ENCODE data around the gene RAD23B.
A peak's percentile ranks its signal among the peaks of the same experiment; 100 is the strongest.

RAD23B gene

DNA sequence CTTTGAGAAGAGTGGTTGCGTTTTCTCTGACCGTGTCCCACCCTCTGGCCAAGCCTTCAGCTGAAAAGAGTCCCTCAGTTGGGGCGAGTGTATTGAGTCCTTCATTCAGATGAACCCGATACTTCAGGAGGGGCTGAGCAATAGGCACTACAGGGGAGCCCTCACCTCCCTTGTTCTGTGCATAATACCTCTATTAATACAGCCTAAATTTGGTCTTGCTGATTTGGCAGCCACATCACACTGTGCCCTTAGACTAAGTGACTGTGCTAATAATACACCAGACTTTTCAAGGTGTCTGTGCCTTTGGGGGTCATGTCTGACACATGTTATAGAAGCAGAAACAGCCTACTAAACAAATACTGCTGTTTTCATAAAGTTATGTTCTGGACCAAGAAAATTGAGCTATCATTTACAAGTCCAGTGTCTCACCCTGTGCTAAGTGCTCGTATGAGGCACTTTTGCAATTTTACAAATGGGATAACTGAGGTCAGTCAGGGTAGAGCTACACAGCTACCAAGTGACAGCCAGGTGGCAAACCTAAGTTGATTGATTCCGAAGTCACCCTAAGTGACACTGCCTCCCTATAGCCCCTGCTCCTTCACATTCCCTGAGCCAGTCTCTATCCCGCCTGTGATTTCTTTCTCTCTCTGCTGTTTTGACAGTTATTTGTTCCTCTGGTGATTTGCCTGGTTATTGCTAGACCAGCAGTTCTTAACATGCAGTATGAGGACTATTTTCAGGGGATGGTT is 56.0 kb downstream of the RAD23B start:
- DNase-seq (ENCODE audit: low read depth) = no peak
- TF ChIP-seq, protein P1, sequence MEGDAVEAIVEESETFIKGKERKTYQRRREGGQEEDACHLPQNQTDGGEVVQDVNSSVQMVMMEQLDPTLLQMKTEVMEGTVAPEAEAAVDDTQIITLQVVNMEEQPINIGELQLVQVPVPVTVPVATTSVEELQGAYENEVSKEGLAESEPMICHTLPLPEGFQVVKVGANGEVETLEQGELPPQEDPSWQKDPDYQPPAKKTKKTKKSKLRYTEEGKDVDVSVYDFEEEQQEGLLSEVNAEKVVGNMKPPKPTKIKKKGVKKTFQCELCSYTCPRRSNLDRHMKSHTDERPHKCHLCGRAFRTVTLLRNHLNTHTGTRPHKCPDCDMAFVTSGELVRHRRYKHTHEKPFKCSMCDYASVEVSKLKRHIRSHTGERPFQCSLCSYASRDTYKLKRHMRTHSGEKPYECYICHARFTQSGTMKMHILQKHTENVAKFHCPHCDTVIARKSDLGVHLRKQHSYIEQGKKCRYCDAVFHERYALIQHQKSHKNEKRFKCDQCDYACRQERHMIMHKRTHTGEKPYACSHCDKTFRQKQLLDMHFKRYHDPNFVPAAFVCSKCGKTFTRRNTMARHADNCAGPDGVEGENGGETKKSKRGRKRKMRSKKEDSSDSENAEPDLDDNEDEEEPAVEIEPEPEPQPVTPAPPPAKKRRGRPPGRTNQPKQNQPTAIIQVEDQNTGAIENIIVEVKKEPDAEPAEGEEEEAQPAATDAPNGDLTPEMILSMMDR (conservative IDR thresholded peaks at IDR 0.05; ENCODE audit: low read depth, low read length) = no peak
- no peak overlapping the region for H3K4me3 ChIP-seq (ENCODE audit: low read length)

DNA sequence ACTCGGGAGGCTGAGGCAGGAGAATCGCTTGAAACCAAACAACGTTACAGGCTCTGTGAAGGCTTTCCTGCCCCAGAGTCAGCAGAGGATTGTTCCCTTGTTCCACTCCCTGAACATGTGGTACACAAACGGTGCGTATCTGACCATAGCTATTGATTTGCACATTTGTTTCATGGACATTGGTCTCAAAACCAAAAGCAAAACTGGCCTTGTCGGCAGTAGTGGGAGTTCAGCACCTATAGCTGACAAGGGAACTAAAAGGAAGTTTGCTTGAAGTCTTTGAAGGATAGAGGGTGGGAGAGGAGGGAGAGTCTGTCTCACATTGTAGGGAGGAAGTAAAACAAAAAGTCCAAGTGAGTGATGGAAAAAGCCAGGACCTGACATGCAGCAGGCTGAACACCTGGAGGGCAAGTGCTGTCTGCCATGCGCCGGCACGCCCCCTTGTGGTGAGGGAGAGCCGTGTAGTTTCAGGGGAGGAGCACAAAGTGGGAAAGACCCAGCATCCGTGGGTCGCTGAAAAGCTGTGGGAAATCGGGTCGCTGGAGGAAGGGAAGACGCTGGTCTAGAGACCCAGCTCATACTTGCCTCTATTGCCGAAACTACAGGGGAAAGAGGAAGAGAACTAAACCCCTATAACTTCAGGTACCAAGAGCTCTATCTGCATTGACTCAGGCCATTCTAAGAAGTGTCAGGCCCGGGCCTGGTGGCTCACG is 58.0 kb downstream of the RAD23B start:
- peak; percentile 7 for DNase-seq (ENCODE audit: low read depth)
- H3K4me3 ChIP-seq (ENCODE audit: low read length) = no peak overlapping the region

DNA sequence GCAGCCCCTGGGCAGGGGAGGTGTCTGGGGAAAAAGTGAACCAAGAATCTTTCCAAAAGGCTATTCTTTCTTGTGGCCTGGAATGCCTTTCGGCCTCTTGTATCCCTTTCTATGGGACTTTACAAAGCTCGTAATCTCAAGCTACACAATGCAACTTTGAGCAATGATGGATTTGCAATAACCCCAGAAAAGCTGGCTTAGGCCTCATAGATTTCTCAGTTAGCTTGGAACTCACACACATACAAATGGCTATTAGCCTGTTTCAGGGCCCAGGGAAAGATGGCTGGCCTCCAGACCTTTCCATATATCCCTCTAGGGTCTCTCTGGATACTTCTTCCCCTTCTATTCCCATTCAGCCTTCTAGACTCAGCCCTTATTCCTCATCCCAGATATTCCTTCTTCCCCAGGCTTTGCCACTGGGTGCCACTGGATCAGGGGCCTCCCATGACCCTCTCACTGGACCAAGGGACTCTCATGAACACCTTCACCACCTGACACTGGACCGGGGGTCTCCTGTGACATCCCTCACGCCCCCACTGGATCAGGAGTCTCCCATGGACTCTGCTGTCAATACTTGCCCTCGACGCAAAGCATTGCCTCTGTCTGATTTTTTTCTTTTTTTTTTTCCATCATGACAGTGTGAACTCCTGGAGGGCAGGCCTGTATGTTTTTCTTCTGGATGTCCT is 59.5 kb downstream of the RAD23B start:
- DNase-seq (ENCODE audit: low read depth) = no peak
- TF ChIP-seq, protein P1 (conservative IDR thresholded peaks at IDR 0.05; ENCODE audit: low read depth, low read length) = no peak
- no peak overlapping the region for H3K4me3 ChIP-seq (ENCODE audit: low read length)

More for the DNA sequence above, 58.0 kb downstream of the RAD23B start:
- TF ChIP-seq, protein P1 (conservative IDR thresholded peaks at IDR 0.05; ENCODE audit: low read depth, low read length) = peak; percentile 96

DNA sequence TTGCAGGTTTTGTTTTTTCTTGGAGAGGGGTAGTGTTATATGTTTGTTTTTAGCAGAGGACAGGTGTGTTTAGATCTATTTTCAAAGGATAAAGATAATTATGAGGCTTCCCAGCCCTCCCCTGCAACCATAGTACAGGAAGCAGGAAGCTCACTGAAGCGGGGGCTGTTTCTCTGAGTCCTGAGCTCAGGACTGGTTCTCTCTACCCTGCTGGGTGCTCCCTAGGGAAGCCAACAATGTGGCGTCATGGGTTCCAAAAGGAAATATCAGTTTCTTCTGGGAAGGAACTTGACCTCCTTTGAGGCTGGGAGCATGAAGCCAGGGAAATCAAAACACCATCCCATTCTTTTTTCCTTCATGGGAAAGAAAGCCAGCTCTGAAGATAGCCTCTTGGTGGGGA is 62.2 kb downstream of the RAD23B start:
- TF ChIP-seq, protein P1 (conservative IDR thresholded peaks at IDR 0.05; ENCODE audit: low read depth, low read length) = no peak
- no peak for DNase-seq (ENCODE audit: low read depth)
- no peak overlapping the region for H3K4me3 ChIP-seq (ENCODE audit: low read length)

DNA sequence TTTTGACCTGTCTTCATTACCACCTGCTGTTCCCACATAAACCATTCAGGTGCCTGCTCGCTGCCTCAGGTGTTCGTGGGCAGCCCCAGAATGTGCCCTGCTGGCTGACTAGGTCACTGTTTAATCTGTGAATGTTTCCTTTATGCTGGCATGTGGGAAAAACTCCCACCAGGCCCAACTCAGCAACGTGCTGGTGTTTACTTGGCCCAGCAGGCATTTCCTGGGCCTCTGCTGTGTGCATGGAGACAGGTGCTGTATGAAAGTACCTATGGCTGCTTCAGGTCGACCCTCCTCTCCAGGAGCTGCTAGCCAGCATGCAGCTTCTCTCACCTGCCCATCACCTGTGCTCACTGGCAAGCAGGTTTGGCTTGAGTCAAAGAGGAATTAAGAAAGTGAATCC is 65.8 kb downstream of the RAD23B start:
- DNase-seq (ENCODE audit: low read depth) = no peak
- TF ChIP-seq, protein P1 (conservative IDR thresholded peaks at IDR 0.05; ENCODE audit: low read depth, low read length) = no peak
- no peak overlapping the region for H3K4me3 ChIP-seq (ENCODE audit: low read length)

DNA sequence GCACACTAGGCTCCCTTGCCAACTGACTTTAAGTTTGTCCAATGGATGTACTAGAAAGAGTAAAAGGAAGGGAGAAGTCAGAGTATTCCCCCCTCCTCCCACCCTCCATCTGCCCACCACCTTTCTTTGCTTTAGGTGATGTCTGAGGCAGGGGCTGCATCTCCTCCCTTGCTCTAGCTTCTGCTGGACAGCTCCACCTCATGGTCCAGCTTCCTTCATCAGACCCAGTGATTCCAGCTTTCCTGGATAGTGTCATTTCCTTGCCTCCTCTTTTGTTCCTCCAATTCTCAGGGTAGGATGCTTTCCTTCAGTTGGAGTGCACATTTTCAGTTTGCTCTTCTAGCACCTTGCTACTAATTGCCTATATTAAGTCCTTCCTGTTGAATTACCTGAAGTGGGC is 67.4 kb downstream of the RAD23B start:
- no peak overlapping the region for H3K4me3 ChIP-seq (ENCODE audit: low read length)
- no peak for DNase-seq (ENCODE audit: low read depth)
- TF ChIP-seq, protein P1 (conservative IDR thresholded peaks at IDR 0.05; ENCODE audit: low read depth, low read length) = no peak

All from retinal pigment epithelial cell (primary cell).